Measurements from ENCODE around the gene GLYATL3. TPM values are rescaled to one million over a fixed set of nuclear protein-coding genes. Genes with fewer than 3 reads are reported as not detected.

GLYATL3 gene
- polyA plus RNA-seq (not detected in 3 replicates), polyA minus RNA-seq (0.93 TPM in 1 of 3 replicates, not detected in the others)
- not detected for polyA plus RNA-seq (2011; ENCODE audit: low read depth)
- not detected in 2 replicates for polyA plus RNA-seq (2011; cell fraction: cytosol; rRNA removed)
- not detected in 2 replicates for polyA plus RNA-seq (2011; cell fraction: nucleus; rRNA removed)
- polyA plus RNA-seq (2012; ENCODE audit: low replicate concordance) = not detected in 2 replicates
- polyA minus RNA-seq (2011; cell fraction: cytosol; rRNA and poly(A)+ RNA removed) = not detected
- not detected in 2 replicates for polyA minus RNA-seq (2011; cell fraction: nucleus; rRNA and poly(A)+ RNA removed)

DNA sequence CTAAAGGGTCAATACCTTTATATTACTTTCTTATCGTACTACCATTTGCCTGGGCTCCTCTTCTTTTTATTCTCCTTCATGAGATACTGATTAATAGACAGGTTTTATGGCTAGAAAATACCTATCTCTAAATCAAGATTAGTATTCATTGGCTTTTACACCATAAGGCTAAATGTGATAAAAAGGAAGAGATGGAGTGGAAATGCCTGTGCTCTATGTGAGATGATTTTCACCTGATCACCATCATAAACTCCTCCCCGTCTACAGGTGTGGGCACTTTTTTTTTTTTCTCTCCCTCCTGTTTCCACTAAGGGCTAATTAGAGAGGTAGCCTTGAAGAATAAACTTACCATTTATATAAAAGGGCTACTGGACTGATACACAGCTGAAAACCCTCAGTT, at the start of gene GLYATL3:
Gene GLYATL3 (plus strand): TSS at position 301 of the 400 bp plus-strand sequence. CDS start 12,068 bp downstream, outside the sequence.
- Histone ChIP-seq H3K9ac (ENCODE audit: control insufficient read depth, extremely low read depth, insufficient read depth, low read length) (no peak within 1 kb of the TSS), H3K4me3 (ENCODE audit: control insufficient read depth in 2 of 3, extremely low read depth in 1 of 3, insufficient read depth in 2 of 3, low read depth in 1 of 3, low read length in 3 of 3) (no peak within 1 kb of the TSS), H3K79me2 (ENCODE audit: control insufficient read depth, insufficient read depth, low read length) (no peaks in the 10 kb centered on the region), H3K4me2 (ENCODE audit: control insufficient read depth, extremely low read depth, insufficient read depth, low read depth, low read length) (no peak within 1 kb of the TSS), H3K9me3 (ENCODE audit: control insufficient read depth, low read depth, low read length) (no peaks in the 10 kb centered on the region), H3K4me1 (ENCODE audit: control insufficient read depth, extremely low read depth, insufficient read depth, low read length) (peaks cover 3% of the 10 kb centered on the region), H3K9me1 (ENCODE audit: control insufficient read depth, extremely low read depth, insufficient read depth, low read length) (no peaks in the 10 kb centered on the region), H2AFZ (ENCODE audit: control insufficient read depth, low read length) (no peak within 1 kb of the TSS), H3K27ac (ENCODE audit: control insufficient read depth, insufficient read depth, low read length) (no peak within 1 kb of the TSS), H3K27me3 (ENCODE audit: control insufficient read depth, extremely low read depth, insufficient read depth, low read length) (no peaks in the 10 kb centered on the region), H3K36me3 (ENCODE audit: control insufficient read depth in 2 of 2, extremely low read depth in 1 of 2, insufficient read depth in 2 of 2, low read length in 2 of 2) (no peaks in the 10 kb centered on the region), H4K20me1 (ENCODE audit: control insufficient read depth, extremely low read depth, insufficient read depth, low read length) (no peaks in the 10 kb centered on the region)
- FAIRE-seq (no peak), DNase-seq (ENCODE audit: low read depth, low spot score) (no peak)
- dilution Hi-C loops (cut with MboI; ENCODE audit: extremely low pct_ligation_motif_present, low sequenced_read_pairs) = no loop called here
- TF ChIP-seq CTCF (optimal IDR thresholded peaks at IDR 0.05 in 1 of 3, IDR thresholded peaks at IDR 0.05 in 1 of 3, conservative IDR thresholded peaks at IDR 0.05 in 1 of 3; ENCODE audit: extremely low read depth in 1 of 3, insufficient read depth in 2 of 3, low read length in 3 of 3) (no peak), EZH2 (IDR thresholded peaks at IDR 0.05; ENCODE audit: low read length) (no peak)

- Histone ChIP-seq H3K27ac (ENCODE audit: control insufficient read depth, insufficient read depth, low read length) (no peak overlapping the region), H3K9ac (ENCODE audit: control insufficient read depth, extremely low read depth, insufficient read depth, low read length) (no peak overlapping the region), H4K20me1 (ENCODE audit: control insufficient read depth, extremely low read depth, insufficient read depth, low read length) (no peaks in the 10 kb centered on the region), H3K4me2 (ENCODE audit: control insufficient read depth, extremely low read depth, insufficient read depth, low read depth, low read length) (no peak overlapping the region), H2AFZ (ENCODE audit: control insufficient read depth, low read length) (no peak overlapping the region), H3K79me2 (ENCODE audit: control insufficient read depth, insufficient read depth, low read length) (no peaks in the 10 kb centered on the region), H3K9me3 (ENCODE audit: control insufficient read depth, low read depth, low read length) (no peaks in the 10 kb centered on the region), H3K4me1 (ENCODE audit: control insufficient read depth, extremely low read depth, insufficient read depth, low read length) (no peaks in the 10 kb centered on the region), H3K27me3 (ENCODE audit: control insufficient read depth, extremely low read depth, insufficient read depth, low read length) (no peaks in the 10 kb centered on the region), H3K36me3 (ENCODE audit: control insufficient read depth in 2 of 2, extremely low read depth in 1 of 2, insufficient read depth in 2 of 2, low read length in 2 of 2) (peaks cover 0 to 3% of the 10 kb centered on the region in 2 experiments), H3K4me3 (ENCODE audit: control insufficient read depth in 2 of 3, extremely low read depth in 1 of 3, insufficient read depth in 2 of 3, low read depth in 1 of 3, low read length in 3 of 3) (no peak overlapping the region), H3K9me1 (ENCODE audit: control insufficient read depth, extremely low read depth, insufficient read depth, low read length) (no peaks in the 10 kb centered on the region)
- TF ChIP-seq CTCF (optimal IDR thresholded peaks at IDR 0.05 in 1 of 3, IDR thresholded peaks at IDR 0.05 in 1 of 3, conservative IDR thresholded peaks at IDR 0.05 in 1 of 3; ENCODE audit: extremely low read depth in 1 of 3, insufficient read depth in 2 of 3, low read length in 3 of 3) (no peak), EZH2 (IDR thresholded peaks at IDR 0.05; ENCODE audit: low read length) (no peak)
- DNase-seq (ENCODE audit: low read depth, low spot score) = no peak
- no peak for FAIRE-seq
- dilution Hi-C loops (cut with MboI; ENCODE audit: extremely low pct_ligation_motif_present, low sequenced_read_pairs) = no loop called here
Observed at GRCh38 chr6:49453221-49453620, 46.5 kb upstream of the GLYATL3 start.

Measured in keratinocyte (primary cell).